ENCODE measurements around the gene SGPP2. TPM values are rescaled to one million over a fixed set of nuclear protein-coding genes. Genes with fewer than 3 reads are reported as not detected.

Gene SGPP2
- total RNA-seq, 3 donors from 2014 or later, result 0.32 to 8.8 (median 1.3) TPM

DNA sequence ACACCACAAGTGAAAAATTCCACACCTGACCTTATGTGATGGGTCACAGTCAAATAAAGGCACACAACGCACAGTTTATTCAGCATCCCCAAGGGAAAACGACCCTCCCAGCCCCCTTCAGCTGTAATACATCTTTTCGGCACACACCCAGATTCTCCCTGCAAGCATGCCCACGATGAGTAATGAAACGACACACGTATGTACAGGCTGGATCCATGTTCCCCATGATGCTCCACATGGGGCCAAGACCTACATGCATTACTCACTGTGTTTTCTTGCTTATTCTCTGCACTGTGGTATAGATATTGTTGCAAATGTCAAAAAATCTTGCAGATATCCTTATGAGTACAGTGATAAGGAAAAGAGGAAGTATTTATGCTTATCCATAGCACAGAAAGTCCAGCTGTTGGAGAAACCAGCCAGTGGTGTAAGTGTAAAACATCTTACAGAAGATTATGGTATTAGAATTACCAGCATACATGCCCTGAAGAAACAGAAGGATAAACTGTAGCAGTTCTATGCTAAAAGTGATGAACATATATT is 32.5 kb upstream of the SGPP2 start:
- intact Hi-C loops (cut with DNase I; ENCODE audit: low total_unique reads), result no loop called here
- no peak for DNase-seq (ENCODE audit: low spot score in 2 of 2)
- Histone ChIP-seq H3K9me3 (peaks cover 0 to 10% of the 10 kb centered on the region in 2 donors), H3K27me3 (no peaks in the 10 kb centered on the region), H3K27ac (no peak overlapping the region), H3K36me3 (no peaks in the 10 kb centered on the region), H3K4me1 (no peaks in the 10 kb centered on the region), H3K4me3 (no peak overlapping the region)
- no peak for TF ChIP-seq POLR2AphosphoS5 (IDR thresholded peaks at IDR 0.05)
- TF ChIP-seq POLR2A (IDR thresholded peaks at IDR 0.05), result no peak
- TF ChIP-seq, protein P1, sequence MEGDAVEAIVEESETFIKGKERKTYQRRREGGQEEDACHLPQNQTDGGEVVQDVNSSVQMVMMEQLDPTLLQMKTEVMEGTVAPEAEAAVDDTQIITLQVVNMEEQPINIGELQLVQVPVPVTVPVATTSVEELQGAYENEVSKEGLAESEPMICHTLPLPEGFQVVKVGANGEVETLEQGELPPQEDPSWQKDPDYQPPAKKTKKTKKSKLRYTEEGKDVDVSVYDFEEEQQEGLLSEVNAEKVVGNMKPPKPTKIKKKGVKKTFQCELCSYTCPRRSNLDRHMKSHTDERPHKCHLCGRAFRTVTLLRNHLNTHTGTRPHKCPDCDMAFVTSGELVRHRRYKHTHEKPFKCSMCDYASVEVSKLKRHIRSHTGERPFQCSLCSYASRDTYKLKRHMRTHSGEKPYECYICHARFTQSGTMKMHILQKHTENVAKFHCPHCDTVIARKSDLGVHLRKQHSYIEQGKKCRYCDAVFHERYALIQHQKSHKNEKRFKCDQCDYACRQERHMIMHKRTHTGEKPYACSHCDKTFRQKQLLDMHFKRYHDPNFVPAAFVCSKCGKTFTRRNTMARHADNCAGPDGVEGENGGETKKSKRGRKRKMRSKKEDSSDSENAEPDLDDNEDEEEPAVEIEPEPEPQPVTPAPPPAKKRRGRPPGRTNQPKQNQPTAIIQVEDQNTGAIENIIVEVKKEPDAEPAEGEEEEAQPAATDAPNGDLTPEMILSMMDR (IDR thresholded peaks at IDR 0.05), result no peak

GRCh38 chr2:222393733-222394267 is 30.5 kb upstream of the SGPP2 start:
- Histone ChIP-seq H3K4me3 (no peak overlapping the region), H3K4me1 (no peaks in the 10 kb centered on the region), H3K9me3 (peaks cover 0 to 10% of the 10 kb centered on the region in 2 donors), H3K27ac (no peak overlapping the region), H3K36me3 (no peaks in the 10 kb centered on the region), H3K27me3 (no peaks in the 10 kb centered on the region)
- DNase-seq (ENCODE audit: low spot score in 2 of 2), result no peak
- no peak for TF ChIP-seq POLR2AphosphoS5 (IDR thresholded peaks at IDR 0.05)
- no peak for TF ChIP-seq POLR2A (IDR thresholded peaks at IDR 0.05)
- TF ChIP-seq, protein P1 (IDR thresholded peaks at IDR 0.05), result no peak
- intact Hi-C loops (cut with DNase I; ENCODE audit: low total_unique reads), result no loop called here

- no peak for DNase-seq (ENCODE audit: low spot score in 2 of 2)
- no peaks in the 10 kb centered on the region for H3K36me3 ChIP-seq
- H3K27ac ChIP-seq, result no peak overlapping the region
- no peak overlapping the region for H3K4me3 ChIP-seq
- intact Hi-C loops (cut with DNase I; ENCODE audit: low total_unique reads), result no loop called here
- no peaks in the 10 kb centered on the region for H3K4me1 ChIP-seq
- TF ChIP-seq POLR2A (IDR thresholded peaks at IDR 0.05) (no peak), POLR2AphosphoS5 (IDR thresholded peaks at IDR 0.05) (no peak)
- TF ChIP-seq, protein P1 (IDR thresholded peaks at IDR 0.05), result no peak
- no peaks in the 10 kb centered on the region for H3K27me3 ChIP-seq
- peaks cover 0 to 10% of the 10 kb centered on the region in 2 donors for H3K9me3 ChIP-seq
These were observed 25.9 kb upstream of the SGPP2 start for GRCh38 chr2:222398446-222398885.

DNA sequence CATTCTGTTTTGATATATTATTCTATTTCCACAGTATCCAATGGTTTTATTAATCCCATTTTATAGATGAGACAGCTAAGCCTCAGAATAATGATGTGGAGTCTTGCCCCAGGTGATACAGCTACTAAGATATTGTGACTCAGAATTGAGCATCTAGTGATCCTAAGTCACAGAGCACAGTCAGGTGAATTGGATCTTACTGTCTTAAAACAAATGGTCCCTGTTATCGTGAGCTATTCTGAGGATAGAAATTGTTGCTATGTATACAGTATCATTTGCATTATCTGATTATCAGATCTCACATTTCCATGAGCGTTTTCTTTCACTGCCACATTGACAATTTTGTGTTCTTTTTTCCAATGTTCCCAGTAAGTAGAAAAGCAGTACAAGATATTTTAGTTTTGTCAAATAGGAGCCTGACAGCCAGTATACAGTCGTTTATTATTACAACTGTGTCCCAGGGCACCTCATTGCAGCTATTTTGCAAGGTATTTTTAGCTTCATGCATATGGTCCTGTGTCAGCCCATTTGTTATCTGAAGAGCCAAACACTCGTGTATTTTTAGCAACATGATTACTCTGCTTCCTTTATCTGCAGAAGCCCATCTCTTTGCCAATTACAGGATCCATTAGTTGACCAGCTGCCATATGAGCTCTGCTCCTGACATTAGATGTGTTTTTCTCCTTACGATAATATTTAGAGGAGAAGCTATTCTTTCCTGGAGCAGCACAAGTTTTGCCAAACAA is 25.1 kb upstream of the SGPP2 start:
- TF ChIP-seq POLR2A (IDR thresholded peaks at IDR 0.05), result no peak
- no peak for TF ChIP-seq POLR2AphosphoS5 (IDR thresholded peaks at IDR 0.05)
- TF ChIP-seq, protein P1 (IDR thresholded peaks at IDR 0.05), result no peak
- Histone ChIP-seq H3K27me3 (no peaks in the 10 kb centered on the region), H3K27ac (no peak overlapping the region), H3K36me3 (no peaks in the 10 kb centered on the region), H3K9me3 (peaks cover 0 to 10% of the 10 kb centered on the region in 2 donors), H3K4me1 (no peaks in the 10 kb centered on the region), H3K4me3 (no peak overlapping the region)
- intact Hi-C loops (cut with DNase I; ENCODE audit: low total_unique reads), result no loop called here
- no peak for DNase-seq (ENCODE audit: low spot score in 2 of 2)
